Keratinocyte (primary cell): Measurements from ENCODE around the gene ZNF268. TPM values are rescaled to one million over a fixed set of nuclear protein-coding genes. Genes with fewer than 3 reads are reported as not detected.

Source experiments
- DNase-seq: peaks from one replicate; pipeline ENCODE4 v3.0.0-alpha.2; 2011; ENCODE audit warnings: low read depth, missing footprints, low spot score
- FAIRE-seq: peaks from 2 replicates; lab custom pipeline; 2011; peaks lifted over from hg19 to GRCh38; lab: Jason Lieb, UNC
- H2AFZ ChIP-seq: 2 replicates; pipeline ENCODE4 v1.6.0; 2012; ENCODE audit warnings: low read length, control low read depth, inconsistent platforms; ENCODE audit not compliant: control insufficient read depth
- H3K27ac ChIP-seq: 2 replicates; pipeline ENCODE4 v1.5.1; 2011; ENCODE audit warnings: low read length; ENCODE audit not compliant: control insufficient read depth, insufficient read depth
- H3K27me3 ChIP-seq: 3 replicates; pipeline ENCODE4 v1.6.0; 2011; ENCODE audit warnings: low read length; ENCODE audit not compliant: control insufficient read depth, insufficient read depth; ENCODE audit errors: extremely low read depth
- H3K36me3 ChIP-seq, 2 experiments: 2 replicates in 1 of 2; 3 replicates in 1 of 2; pipeline ENCODE4 v1.5.1; 2011; ENCODE audit warnings: low read length in 2 of 2, mild to moderate bottlenecking in 1 of 2; ENCODE audit not compliant: control insufficient read depth in 2 of 2, insufficient read depth in 2 of 2; ENCODE audit errors: extremely low read depth in 1 of 2
- H3K4me1 ChIP-seq: 3 replicates; pipeline ENCODE4 v1.5.1; 2011; ENCODE audit warnings: low read length; ENCODE audit not compliant: control insufficient read depth, insufficient read depth; ENCODE audit errors: extremely low read depth
- H3K4me2 ChIP-seq: 3 replicates; pipeline ENCODE4 v1.6.0; 2011; ENCODE audit warnings: low read depth, low read length; ENCODE audit not compliant: control insufficient read depth, insufficient read depth; ENCODE audit errors: extremely low read depth
- H3K4me3 ChIP-seq, 3 experiments: fragments of 200-600 bp in 1 of 3; sonication (generic) in 1 of 3; 2 replicates in 2 of 3; 3 replicates in 1 of 3; pipeline ENCODE4 v1.5.1; 2011 to 2016; ENCODE audit warnings: low read length in 3 of 3, mild to moderate bottlenecking in 3 of 3, control low read depth in 2 of 3, inconsistent platforms in 1 of 3, low read depth in 1 of 3, mixed read lengths in 1 of 3, mixed run types in 1 of 3, moderate library complexity in 1 of 3; ENCODE audit not compliant: control insufficient read depth in 2 of 3, insufficient read depth in 2 of 3; ENCODE audit errors: extremely low read depth in 1 of 3
- H3K79me2 ChIP-seq: 2 replicates; pipeline ENCODE4 v1.6.0; 2012; ENCODE audit warnings: low read length; ENCODE audit not compliant: control insufficient read depth, insufficient read depth
- H3K9ac ChIP-seq: 3 replicates; pipeline ENCODE4 v1.6.0; 2011; ENCODE audit warnings: low read length; ENCODE audit not compliant: control insufficient read depth, insufficient read depth; ENCODE audit errors: extremely low read depth
- H3K9me1 ChIP-seq: 3 replicates; pipeline ENCODE4 v1.6.0; 2011; ENCODE audit warnings: low read length; ENCODE audit not compliant: control insufficient read depth, insufficient read depth; ENCODE audit errors: extremely low read depth
- H3K9me3 ChIP-seq: 2 replicates; pipeline ENCODE4 v1.5.1; 2012; ENCODE audit warnings: low read depth, low read length; ENCODE audit not compliant: control insufficient read depth
- H4K20me1 ChIP-seq: 3 replicates; pipeline ENCODE4 v1.6.0; 2011; ENCODE audit warnings: low read length; ENCODE audit not compliant: control insufficient read depth, insufficient read depth; ENCODE audit errors: extremely low read depth
- EZH2 ChIP-seq: IDR thresholded peaks from one replicate; pipeline ENCODE4 v1.6.1; 2012; ENCODE audit warnings: inconsistent platforms, mild to moderate bottlenecking, low read length, moderate library complexity
- dilution Hi-C: fragments of 300-500 bp; cut with MboI; formaldehyde crosslinking; loops from one replicate; pipeline ENCODE4 v1.7.0; 2020; ENCODE audit warnings: low sequenced_read_pairs; ENCODE audit not compliant: extremely low pct_ligation_motif_present
- polyA plus RNA-seq, 5 experiments: library from polyadenylated mRNA; depleted of rRNA in 3 of 5; stranded (reverse) in 3 of 5; stranded (forward) in 1 of 5; unstranded in 1 of 5; fragments of >200 nt; gene quantifications; 1 replicate in 1 of 5; 2 replicates in 3 of 5; 3 replicates in 1 of 5; pipeline versions ENCODE4 v1.2.1 to v1.2.3, GENCODE V29; 2011 to 2012; ENCODE audit warnings: missing spikeins in 2 of 5, low read depth in 1 of 5, low replicate concordance in 1 of 5
- TF ChIP-seq, protein P1 (sequence below), 3 experiments: IDR thresholded peaks in 1 of 3; conservative IDR thresholded peaks in 1 of 3; optimal IDR thresholded peaks in 1 of 3; 2 replicates in 2 of 3; 3 replicates in 1 of 3; pipeline versions ENCODE3 to v1.5.1; 2011; ENCODE audit warnings: low read length in 3 of 3, mild to moderate bottlenecking in 3 of 3, moderate library complexity in 2 of 3, control low read depth in 1 of 3, inconsistent platforms in 1 of 3; ENCODE audit not compliant: insufficient read depth in 2 of 3; ENCODE audit errors: extremely low read depth in 1 of 3

ZNF268 gene
- polyA plus RNA-seq, 1 donor (not counting 4 experiments of a cell fraction or from before 2014, with no cell fraction given): 9.4 TPM

DNA sequence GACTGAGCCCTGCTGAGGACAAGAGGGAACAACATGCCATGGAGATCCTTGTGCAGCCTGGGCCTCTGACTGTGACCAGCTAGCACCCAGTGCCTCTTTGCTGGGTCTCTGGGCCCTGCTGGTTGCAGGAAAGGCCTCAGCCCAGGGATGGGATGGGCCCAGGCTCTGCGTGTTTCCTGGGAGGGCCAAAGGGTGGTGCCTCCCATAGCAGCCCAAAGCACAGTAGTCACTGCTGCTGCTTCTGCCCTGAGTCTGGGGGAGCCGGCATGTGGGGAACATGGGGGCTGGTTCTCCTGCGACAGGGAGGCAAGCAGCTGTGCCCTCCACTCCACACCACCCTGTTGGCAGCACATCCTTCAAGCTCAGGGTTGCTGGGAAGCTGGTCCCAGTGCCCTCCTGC lies 35.9 kb downstream of the ZNF268 start:
- H3K79me2 ChIP-seq: no peaks in the 10 kb centered on the region
- H3K9me3 ChIP-seq: peaks cover 12% of the 10 kb centered on the region
- no peaks in the 10 kb centered on the region for H3K4me1 ChIP-seq
- no peaks in the 10 kb centered on the region for H3K9me1 ChIP-seq
- H2AFZ ChIP-seq: no peak overlapping the region
- dilution Hi-C loops: no loop called here
- no peak overlapping the region for H3K4me3 ChIP-seq
- no peak for FAIRE-seq
- no peak for DNase-seq
- no peak overlapping the region for H3K27ac ChIP-seq
- no peaks in the 10 kb centered on the region for H3K36me3 ChIP-seq
- TF ChIP-seq, protein P1, sequence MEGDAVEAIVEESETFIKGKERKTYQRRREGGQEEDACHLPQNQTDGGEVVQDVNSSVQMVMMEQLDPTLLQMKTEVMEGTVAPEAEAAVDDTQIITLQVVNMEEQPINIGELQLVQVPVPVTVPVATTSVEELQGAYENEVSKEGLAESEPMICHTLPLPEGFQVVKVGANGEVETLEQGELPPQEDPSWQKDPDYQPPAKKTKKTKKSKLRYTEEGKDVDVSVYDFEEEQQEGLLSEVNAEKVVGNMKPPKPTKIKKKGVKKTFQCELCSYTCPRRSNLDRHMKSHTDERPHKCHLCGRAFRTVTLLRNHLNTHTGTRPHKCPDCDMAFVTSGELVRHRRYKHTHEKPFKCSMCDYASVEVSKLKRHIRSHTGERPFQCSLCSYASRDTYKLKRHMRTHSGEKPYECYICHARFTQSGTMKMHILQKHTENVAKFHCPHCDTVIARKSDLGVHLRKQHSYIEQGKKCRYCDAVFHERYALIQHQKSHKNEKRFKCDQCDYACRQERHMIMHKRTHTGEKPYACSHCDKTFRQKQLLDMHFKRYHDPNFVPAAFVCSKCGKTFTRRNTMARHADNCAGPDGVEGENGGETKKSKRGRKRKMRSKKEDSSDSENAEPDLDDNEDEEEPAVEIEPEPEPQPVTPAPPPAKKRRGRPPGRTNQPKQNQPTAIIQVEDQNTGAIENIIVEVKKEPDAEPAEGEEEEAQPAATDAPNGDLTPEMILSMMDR (optimal IDR thresholded peaks at IDR 0.05 in 1 of 3, IDR thresholded peaks at IDR 0.05 in 1 of 3, conservative IDR thresholded peaks at IDR 0.05 in 1 of 3; ENCODE audit: extremely low read depth in 1 of 3, insufficient read depth in 2 of 3, low read length in 3 of 3): no peak
- no peak for TF ChIP-seq EZH2
- H3K27me3 ChIP-seq: no peaks in the 10 kb centered on the region
- no peak overlapping the region for H3K9ac ChIP-seq
- H4K20me1 ChIP-seq: no peaks in the 10 kb centered on the region
- no peak overlapping the region for H3K4me2 ChIP-seq

DNA sequence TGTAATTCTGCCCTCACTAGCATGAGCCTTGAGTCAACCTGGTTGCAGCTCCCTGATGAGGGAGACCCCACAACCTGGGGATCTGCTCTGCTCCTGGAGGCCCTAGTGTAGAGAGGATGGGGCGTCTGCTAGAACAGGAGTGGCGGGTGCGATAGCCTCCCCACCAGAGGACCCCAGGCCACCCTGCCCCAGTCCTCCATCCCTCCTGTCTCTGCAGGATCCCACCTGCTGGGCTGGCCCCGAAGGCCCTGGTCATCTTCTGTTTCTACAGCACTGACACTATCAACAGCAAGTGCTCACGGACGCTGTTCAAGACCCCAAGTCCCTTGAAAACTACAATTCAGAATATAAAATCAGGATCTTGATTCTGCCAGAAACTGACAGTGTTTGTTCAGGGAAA lies 39.2 kb downstream of the ZNF268 start:
- H4K20me1 ChIP-seq: no peaks in the 10 kb centered on the region
- H2AFZ ChIP-seq: no peak overlapping the region
- no peaks in the 10 kb centered on the region for H3K4me1 ChIP-seq
- no peaks in the 10 kb centered on the region for H3K9me1 ChIP-seq
- H3K36me3 ChIP-seq: no peaks in the 10 kb centered on the region
- FAIRE-seq (no peak), DNase-seq (no peak)
- dilution Hi-C loops: no loop called here
- H3K4me2 ChIP-seq: no peak overlapping the region
- no peaks in the 10 kb centered on the region for H3K27me3 ChIP-seq
- H3K79me2 ChIP-seq: no peaks in the 10 kb centered on the region
- TF ChIP-seq EZH2: no peak
- TF ChIP-seq, protein P1 (optimal IDR thresholded peaks at IDR 0.05 in 1 of 3, IDR thresholded peaks at IDR 0.05 in 1 of 3, conservative IDR thresholded peaks at IDR 0.05 in 1 of 3; ENCODE audit: extremely low read depth in 1 of 3, insufficient read depth in 2 of 3, low read length in 3 of 3): no peak
- H3K4me3 ChIP-seq: no peak overlapping the region
- no peak overlapping the region for H3K9ac ChIP-seq
- peaks cover 11% of the 10 kb centered on the region for H3K9me3 ChIP-seq
- no peak overlapping the region for H3K27ac ChIP-seq
